ENCODE data around the gene FERMT2.

Gene FERMT2, protein sequence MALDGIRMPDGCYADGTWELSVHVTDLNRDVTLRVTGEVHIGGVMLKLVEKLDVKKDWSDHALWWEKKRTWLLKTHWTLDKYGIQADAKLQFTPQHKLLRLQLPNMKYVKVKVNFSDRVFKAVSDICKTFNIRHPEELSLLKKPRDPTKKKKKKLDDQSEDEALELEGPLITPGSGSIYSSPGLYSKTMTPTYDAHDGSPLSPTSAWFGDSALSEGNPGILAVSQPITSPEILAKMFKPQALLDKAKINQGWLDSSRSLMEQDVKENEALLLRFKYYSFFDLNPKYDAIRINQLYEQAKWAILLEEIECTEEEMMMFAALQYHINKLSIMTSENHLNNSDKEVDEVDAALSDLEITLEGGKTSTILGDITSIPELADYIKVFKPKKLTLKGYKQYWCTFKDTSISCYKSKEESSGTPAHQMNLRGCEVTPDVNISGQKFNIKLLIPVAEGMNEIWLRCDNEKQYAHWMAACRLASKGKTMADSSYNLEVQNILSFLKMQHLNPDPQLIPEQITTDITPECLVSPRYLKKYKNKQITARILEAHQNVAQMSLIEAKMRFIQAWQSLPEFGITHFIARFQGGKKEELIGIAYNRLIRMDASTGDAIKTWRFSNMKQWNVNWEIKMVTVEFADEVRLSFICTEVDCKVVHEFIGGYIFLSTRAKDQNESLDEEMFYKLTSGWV

DNA sequence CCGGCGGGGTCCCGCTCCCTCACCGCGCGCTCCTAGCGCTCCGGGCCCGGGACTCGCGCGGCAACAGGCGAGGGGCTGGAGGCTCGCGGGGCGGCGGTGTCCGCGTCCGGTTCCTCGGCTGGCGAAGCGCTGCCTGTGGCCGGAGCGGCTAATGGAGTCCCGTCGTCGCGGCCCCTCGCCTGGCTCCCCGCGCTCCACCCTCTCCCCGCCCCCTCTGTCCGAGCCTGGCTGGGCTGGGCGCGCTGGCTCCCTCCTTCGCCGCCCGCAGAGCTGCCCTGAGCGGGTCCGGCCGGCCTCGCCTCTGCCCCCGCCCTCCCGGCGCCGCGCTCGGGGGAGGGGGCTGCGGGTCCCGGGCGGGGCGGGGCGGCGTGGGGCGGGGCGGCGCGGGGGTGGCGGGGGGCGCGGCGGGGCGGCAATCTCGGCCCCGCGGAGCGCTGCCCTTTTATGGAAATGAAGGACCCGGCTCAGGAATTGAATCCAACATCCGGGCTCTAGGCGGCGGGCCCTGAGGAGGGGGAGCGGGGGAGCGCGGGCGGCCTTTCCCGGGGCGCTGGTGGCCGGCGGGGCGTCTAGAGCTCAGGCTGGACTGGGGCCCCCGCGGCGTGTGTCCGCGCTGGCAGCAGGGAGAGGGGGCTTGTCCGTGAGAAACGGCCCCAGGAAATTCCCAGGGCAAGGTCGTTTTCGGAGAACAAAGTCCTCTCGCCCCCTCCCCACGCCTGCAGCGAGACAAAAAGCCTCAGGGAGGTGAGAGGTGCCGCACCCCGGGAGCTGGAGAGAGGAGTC lies at the start of gene FERMT2:
Gene FERMT2, minus strand, starts transcription at position 153 of the 783 bp plus-strand sequence. CDS start 482 bp downstream, outside the sequence.
- DNase-seq = peak; percentile 96

GRCh38 chr14:52998376-52999015 lies 47.6 kb upstream of the FERMT2 start:
- peak; percentile 31 for DNase-seq

DNA sequence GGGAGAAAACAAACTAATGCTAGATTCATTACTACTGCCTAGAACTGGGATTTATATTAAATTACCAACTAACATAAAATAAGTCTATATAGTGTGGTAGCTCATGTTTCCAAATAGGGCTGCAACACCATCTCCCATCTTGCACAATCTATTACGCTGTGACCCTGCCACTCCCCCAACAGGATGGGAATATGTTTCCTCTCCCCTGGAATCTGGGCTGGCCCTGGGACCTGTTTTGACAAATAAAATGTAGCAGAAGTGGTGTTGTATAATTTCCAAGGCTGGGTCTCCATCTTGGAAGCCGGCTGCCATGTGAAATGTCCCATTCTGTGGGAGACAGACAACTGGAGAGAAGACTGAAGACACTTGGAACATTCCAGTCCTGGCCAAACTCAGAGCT lies 45.6 kb upstream of the FERMT2 start:
- no peak for DNase-seq

GRCh38 chr14:52995998-52996397 lies 45.1 kb upstream of the FERMT2 start:
- DNase-seq = no peak

- DNase-seq = no peak
Observed at GRCh38 chr14:52992236-52992870, 41.5 kb upstream of the FERMT2 start.

DNA sequence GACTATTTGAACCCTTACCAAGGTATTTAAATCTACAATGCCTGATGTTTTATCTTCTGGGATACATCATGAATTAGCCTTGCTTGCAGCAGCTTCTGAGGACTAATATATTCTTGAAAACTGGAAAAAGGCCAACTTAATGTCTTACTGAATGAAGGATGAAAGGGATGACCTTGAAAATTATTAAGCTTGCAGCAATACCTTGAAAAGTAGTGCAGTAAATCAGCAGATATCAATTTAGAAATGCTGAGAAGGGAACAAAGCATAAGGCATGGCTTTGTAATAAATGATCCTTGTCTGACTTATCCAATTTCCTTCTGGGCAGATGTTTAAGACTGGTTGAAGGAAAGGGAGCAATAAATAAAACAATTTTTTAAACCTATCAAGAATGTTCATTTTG lies 37.3 kb upstream of the FERMT2 start:
- no peak for DNase-seq

DNA sequence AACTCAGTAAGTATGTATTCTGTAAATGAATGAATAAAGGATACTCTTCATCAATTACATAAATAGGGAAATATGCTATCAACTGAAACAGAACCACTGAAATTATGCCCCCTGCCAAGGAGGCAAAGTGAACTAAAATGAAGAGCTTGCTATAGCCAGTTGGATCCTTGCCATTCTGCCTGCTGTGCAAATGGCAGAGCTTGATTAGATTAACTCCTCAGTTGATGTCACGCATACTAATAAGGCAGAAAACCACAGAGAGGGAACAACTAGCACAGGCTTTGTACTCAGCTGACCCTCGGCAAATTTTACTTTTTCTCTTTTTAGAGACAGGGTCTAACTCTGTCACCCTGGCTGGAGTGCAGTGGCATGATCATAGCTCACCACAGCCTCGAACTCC lies 36.7 kb upstream of the FERMT2 start:
- DNase-seq = no peak

DNA sequence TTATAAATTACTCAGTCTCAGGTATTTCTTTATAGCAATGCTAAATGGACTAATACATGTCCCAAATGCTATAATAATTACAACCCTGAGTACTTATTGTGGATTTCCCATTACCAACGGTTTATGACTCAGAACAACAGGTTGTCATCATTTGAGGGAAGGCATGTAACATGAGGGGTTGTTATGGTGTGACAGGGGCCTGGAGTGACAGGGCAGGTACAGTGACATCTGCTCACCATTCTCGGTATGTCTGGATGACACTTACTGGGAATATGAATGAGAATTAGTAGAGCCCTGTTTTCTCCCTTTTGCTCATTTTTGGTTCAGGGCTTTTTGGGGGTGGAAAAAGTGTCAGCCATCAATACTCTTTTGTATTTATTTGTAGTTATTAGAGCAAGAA lies 36.2 kb upstream of the FERMT2 start:
- no peak for DNase-seq

DNA sequence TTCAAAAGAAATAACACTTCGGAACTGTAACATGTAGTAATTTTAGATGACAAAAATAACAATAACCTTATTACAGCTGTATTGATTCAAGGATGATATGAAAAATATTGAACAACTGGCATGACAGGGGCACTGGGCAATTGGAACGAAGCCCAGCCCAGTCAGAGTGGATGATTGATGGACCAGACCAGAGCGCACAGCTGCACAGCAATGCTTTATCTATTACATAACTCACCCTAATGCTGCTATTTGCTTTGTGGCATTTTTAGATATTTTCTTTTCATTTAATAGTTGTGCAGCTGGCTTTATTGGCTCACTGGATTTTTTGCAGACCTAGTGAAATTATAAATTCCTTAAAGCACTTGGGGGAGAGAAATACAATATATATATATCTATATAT lies 26.9 kb upstream of the FERMT2 start:
- DNase-seq = peak; percentile 71

DNA sequence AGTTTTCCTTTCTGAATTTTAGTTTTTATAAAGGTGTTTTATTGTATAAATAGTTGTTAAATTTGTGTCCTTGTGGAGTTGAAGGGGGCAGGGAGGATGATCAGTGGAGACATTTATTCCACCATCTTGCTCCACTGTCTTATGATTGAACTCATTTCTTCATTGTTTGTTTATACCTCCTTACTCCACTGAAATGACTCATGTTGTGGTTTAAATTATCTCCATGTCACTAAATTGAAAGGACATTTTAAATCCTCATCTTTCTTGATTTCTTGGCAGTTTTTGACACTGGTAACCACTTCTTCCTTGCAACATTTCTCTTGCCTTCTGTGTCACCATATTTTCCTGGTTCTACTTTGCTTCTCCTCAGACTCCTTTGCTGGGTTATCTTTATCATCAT lies 23.6 kb upstream of the FERMT2 start:
- DNase-seq = no peak

DNA sequence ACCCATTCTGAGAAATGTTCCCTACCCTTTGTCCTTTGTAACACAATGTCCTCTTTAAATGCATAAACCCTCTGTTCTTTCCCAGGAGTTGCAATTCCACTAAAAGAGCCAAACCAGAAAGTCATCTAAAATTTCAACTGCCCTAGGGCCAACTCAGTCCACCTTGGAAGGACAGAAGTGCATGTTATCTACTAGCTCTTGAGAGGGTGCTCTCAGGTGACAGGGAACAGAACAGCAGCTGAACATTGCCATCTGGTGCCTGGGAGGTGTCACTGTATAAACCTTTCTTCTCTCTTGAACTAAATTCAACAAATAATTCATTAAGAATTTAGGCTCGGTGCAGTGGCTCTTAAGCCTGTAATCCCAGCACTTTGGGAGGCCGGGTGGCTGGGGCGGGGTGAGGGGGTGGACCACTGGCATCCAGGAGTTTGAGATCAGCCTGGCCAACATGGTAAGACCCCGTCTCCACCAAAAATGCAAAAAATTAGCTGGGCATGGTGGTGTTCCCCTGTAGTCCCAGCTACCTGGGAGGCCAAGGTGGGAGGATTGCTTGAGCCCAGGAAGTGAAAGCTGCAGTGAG lies 10.3 kb upstream of the FERMT2 start:
- DNase-seq = no peak

DNA sequence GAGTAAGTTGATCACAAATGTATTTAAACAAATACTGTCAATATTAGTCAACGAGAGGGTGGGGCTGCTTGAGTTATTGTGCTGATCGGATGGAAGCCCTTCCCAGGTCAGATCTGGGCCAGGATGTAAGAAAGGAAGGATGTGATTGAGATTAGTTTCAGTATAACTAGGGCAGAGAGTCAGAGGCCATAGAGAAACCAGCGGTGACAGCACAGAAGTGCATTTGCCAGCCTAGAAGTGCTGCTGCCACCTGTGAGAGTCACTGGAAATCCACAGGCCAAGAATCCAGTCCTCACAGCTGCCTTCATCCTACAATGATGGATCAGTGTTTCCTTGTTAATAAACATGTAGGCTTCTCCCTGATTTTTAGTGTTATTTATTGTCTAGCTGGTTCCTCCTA lies 9.8 kb upstream of the FERMT2 start:
- DNase-seq = no peak

GRCh38 chr14:52954346-52955214 lies 3.7 kb upstream of the FERMT2 start:
- DNase-seq = no peak

- DNase-seq = peak; percentile 75
Observed at GRCh38 chr14:52951681-52952554, 1.1 kb upstream of the FERMT2 start.

DNA sequence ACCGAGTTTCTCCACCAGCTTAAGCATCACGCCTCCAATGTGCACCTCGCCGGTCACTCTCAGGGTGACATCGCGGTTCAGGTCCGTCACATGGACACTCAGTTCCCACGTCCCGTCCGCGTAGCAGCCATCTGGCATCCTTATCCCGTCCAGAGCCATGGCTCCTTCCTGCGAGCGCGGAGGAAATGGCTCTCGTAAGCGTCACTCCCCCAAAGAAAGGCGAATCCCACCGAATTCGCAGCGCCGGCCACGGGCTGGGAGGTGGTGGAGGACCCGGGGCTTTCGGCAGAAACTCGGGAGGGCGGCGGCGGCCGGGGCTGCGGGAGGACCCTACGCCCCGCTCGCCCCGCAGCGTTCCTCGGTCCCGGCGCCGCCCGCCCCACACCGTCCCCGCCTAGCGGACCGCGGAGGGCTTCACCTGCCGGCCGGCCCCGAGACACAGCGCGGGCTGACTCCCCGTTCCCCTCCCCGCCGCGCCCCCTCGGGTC lies 396 bp downstream of the FERMT2 start:
- peak; percentile 82 for DNase-seq

- DNase-seq = peak; percentile 65
Observed at GRCh38 chr14:52949711-52950409, 990 bp downstream of the FERMT2 start.

- no peak for DNase-seq
Observed at GRCh38 chr14:52949249-52949648, 1.6 kb downstream of the FERMT2 start.

- DNase-seq = no peak
Observed at GRCh38 chr14:52948836-52949235, 2.0 kb downstream of the FERMT2 start.

GRCh38 chr14:52948039-52948438 lies 2.8 kb downstream of the FERMT2 start:
- no peak for DNase-seq
